Activated CD4-positive, alpha-beta memory T cell treated with anti-CD3 and anti-CD28 coated beads, Interleukin-2, amount 10 ng/mL, durations not matched to agents 7 days and 5 days (primary cell): ENCODE results near the gene VAMP8. TPM values are rescaled to one million over a fixed set of nuclear protein-coding genes. Genes with fewer than 3 reads are reported as not detected.

Source experiments
- CTCF ChIA-PET: fragments of 350-600 bp; sonication (Branson Sonifier 250); formaldehyde crosslinking; loops from one replicate; lab custom pipeline; 2021; ENCODE audit warnings: antibody characterized with exemption, inconsistent platforms; lab: Charles Lee
- POLR2A ChIA-PET: fragments of 350-600 bp; sonication (Branson Sonifier 250); formaldehyde crosslinking; loops from one replicate; lab custom pipeline; 2021; ENCODE audit warnings: antibody characterized with exemption; lab: Charles Lee
- DNase-seq: peaks from one replicate; pipeline ENCODE4 v3.0.0-alpha.2; 2020
- H3K27ac Mint-ChIP-seq: one replicate; pipeline ENCODE4 v1.8.0; 2021; ENCODE audit warnings: mild to moderate bottlenecking, mixed read lengths
- H3K27me3 Mint-ChIP-seq: one replicate; pipeline ENCODE4 v1.8.0; 2021; ENCODE audit warnings: mixed read lengths
- H3K36me3 Mint-ChIP-seq: one replicate; pipeline ENCODE4 v1.8.0; 2021; ENCODE audit warnings: low read depth, mixed read lengths
- H3K4me1 Mint-ChIP-seq: one replicate; pipeline ENCODE4 v1.8.0; 2021; ENCODE audit warnings: mixed read lengths
- H3K4me3 Mint-ChIP-seq: one replicate; pipeline ENCODE4 v1.8.0; 2021; ENCODE audit warnings: mild to moderate bottlenecking, mixed read lengths
- H3K9me3 Mint-ChIP-seq: one replicate; pipeline ENCODE4 v1.8.0; 2021; ENCODE audit warnings: mixed read lengths
- total RNA-seq, 2 experiments: library from RNA; stranded (reverse); gene quantifications; one replicate each; pipeline ENCODE4 v1.2.3, GENCODE V29; 2021

The VAMP8 gene
- total RNA-seq, 2 experiments from 2014 or later = 132 to 133 TPM

DNA sequence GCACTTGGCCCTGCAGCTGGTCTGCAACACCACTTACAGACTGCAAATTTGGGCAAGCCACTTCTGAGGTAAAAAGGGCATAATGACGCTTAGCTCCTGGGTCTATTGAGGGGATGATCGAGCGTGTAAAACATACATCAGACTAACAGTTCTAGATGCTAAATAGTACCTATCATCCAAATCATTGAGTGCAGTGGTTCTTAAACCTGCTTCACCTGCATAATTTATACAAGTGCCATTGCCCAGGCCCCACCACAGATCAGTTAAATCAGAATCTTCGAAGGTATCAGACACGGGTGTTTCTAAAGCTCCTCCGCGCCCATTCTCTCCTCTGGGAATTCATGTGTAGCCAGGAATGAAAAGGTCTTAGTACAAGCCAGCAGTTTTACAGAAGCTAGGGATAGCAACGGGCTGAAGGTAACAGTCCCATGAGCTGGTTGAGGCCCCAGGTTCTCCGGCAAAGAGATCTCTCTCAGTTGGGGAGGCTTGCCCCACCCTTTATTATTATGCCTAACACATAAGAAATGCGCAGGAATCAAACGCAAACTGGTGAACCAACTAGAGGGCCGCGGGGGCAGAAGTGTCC is 17.4 kb downstream of the VAMP8 start:
- Mint-ChIP-seq H3K9me3 (no peaks in the 10 kb centered on the region), H3K4me3 (peak overlapping the region; percentile 96), H3K36me3 (peaks cover 27% of the 10 kb centered on the region), H3K27me3 (no peaks in the 10 kb centered on the region), H3K4me1 (peaks cover 35% of the 10 kb centered on the region), H3K27ac (peak overlapping the region; percentile 90)
- CTCF ChIA-PET = interaction anchor here (1.0 to 2.3 kb wide), 4 partner anchors 11 to 175 kb away, joined by 3 to 11 read pairs (median 3); no protein-coding TSS in a partner anchor
- POLR2A ChIA-PET = interaction anchor here (0.7 to 4.3 kb wide), 24 partner anchors 8 to 267 kb away, joined by 3 to 41 read pairs (median 6); partner anchors contain the start of genes C2orf68, CAPG, MAT2A and RETSAT
- DNase-seq = no peak

DNA sequence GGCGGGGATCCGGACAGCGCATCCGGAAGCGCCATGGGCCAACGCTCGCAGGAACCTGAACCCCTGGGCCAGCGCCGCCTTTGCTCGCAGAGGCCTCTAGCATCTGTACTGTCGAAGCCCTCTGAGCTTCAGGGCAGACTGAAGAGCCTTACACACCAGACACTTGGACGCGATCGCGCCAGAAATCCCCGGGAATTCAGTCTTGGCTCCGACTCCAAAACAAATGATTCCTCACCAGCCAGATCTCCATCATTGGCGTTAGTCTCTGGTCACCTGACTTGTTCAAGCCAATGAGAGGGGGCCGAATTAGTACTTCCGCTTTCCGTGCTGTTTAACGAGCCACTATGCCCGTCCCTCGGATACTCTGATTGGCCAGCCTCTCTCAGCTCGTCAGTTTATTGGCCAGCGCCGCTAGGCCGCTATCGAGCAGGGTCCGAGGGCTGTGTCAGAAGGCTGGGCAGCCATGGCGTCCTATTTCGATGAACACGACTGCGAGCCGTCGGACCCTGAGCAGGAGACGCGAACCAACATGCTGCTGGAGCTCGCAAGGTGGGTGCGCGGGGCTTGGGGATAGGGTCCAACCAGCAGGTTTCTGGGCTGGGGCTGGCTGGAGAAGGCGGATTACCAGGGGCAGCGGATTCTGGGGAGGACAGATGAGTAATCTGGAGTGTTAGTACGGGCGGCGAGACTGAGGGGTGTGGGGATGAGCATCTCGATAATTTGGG is 18.1 kb downstream of the VAMP8 start, which contains the start of gene RNF181:
RNF181 (plus strand) TSS at position 445 of the 725 bp plus-strand sequence; CDS start at position 464, 19 bp downstream.
- peaks cover 32% of the 10 kb centered on the region for H3K4me1 Mint-ChIP-seq
- H3K9me3 Mint-ChIP-seq = no peaks in the 10 kb centered on the region
- peak; percentile 94 for DNase-seq
- no peaks in the 10 kb centered on the region for H3K27me3 Mint-ChIP-seq
- H3K36me3 Mint-ChIP-seq = peaks cover 22% of the 10 kb centered on the region
- ChIA-PET POLR2A (interaction anchor here (0.7 to 4.3 kb wide), 26 partner anchors 8 to 268 kb away, joined by 3 to 41 read pairs (median 5); partner anchors contain the start of genes C2orf68, CAPG, MAT2A and SH2D6), CTCF (interaction anchor here (1.0 to 2.3 kb wide), 4 partner anchors 10 to 175 kb away, joined by 3 to 11 read pairs (median 3); no protein-coding TSS in a partner anchor)
- H3K4me3 Mint-ChIP-seq = peak within 1 kb of the TSS; percentile 96
- peak within 1 kb of the TSS; percentile 90 for H3K27ac Mint-ChIP-seq

DNA sequence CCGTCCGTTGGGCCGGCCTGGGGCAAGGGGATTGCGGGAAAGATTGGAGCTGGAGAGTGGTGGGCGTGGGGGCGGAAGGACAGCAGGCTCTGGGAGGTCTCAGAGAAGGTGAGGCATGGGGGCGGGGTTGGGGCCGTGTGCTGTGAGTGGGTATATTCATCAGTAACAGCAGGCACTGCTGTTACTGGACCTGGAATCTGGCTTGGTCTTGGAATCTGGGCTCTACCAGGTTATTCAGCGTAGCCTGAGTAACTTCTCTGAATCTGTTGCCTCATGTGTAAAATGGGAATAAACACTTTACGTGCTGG is 18.6 kb downstream of the VAMP8 start:
- ChIA-PET POLR2A (interaction anchor here (0.7 to 4.3 kb wide), 22 partner anchors 7 to 846 kb away, joined by 3 to 41 read pairs (median 6); partner anchors contain the start of genes C2orf68, CAPG, MAT2A and SH2D6), CTCF (interaction anchor here (1.0 to 2.3 kb wide), 4 partner anchors 9 to 176 kb away, joined by 3 to 11 read pairs (median 3); no protein-coding TSS in a partner anchor)

DNA sequence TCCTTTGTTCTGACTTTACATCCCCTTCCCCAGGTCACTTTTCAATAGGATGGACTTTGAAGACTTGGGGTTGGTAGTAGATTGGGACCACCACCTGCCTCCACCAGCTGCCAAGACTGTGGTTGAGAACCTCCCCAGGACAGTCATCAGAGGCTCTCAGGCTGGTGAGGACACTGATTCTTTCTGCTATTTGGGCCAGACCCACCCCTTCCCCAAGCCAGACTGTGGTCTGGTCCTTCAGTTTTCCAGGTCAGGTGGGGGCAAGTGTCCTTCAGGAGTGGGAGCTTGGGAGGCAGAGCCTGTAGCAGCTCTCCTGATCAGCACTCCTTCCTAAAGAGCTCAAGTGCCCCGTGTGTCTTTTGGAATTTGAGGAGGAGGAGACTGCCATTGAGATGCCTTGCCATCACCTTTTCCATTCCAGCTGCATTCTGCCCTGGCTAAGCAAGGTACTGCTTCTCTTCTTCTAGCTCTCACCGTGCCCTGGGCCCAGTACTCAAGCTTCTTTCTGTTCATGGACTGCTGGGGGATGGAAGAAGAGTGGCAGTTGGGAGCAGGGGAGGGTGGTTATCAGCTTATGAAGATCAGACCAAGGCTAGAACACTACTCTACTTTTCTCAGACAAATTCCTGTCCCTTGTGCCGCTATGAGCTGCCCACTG is 19.2 kb downstream of the VAMP8 start:
- Mint-ChIP-seq H3K27ac (peak overlapping the region; percentile 35), H3K27me3 (no peaks in the 10 kb centered on the region), H3K36me3 (peaks cover 22% of the 10 kb centered on the region), H3K9me3 (no peaks in the 10 kb centered on the region), H3K4me1 (peaks cover 32% of the 10 kb centered on the region), H3K4me3 (peak overlapping the region; percentile 96)
- no peak for DNase-seq
- ChIA-PET POLR2A (interaction anchor here (0.5 to 4.3 kb wide), 16 partner anchors 9 to 845 kb away, joined by 3 to 41 read pairs (median 10); partner anchors contain the start of genes C2orf68, MAT2A, SH2D6 and TGOLN2), CTCF (interaction anchor here (0.7 to 2.3 kb wide), 2 partner anchors 11 to 41 kb away, joined by 3 to 11 read pairs; no protein-coding TSS in a partner anchor)

More for the DNA sequence above, 18.6 kb downstream of the VAMP8 start:
- Mint-ChIP-seq H3K4me1 (peaks cover 32% of the 10 kb centered on the region), H3K36me3 (peaks cover 22% of the 10 kb centered on the region), H3K27me3 (no peaks in the 10 kb centered on the region), H3K4me3 (peak overlapping the region; percentile 96), H3K9me3 (no peaks in the 10 kb centered on the region), H3K27ac (peak overlapping the region; percentile 90)
- no peak for DNase-seq

DNA sequence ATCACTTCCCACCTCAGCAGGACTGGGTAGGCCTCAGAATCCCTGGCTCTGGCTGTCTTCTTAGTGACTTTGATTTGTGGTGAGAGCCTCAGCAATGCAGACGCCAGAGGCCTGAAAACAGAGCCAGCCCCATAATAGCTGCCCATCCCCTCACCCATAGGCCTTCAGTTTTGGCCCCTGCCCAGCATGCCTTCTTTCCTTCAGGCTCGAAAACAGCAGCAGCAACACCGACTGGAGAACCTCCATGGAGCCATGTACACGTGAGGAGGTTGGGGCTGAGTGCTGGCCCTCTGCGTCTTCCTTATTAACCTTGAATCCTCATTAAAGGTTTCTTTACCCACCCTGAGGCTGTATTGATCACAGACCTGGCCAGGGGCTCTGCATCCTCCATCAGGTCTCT is 19.9 kb downstream of the VAMP8 start:
- CTCF ChIA-PET = no interaction called here
- DNase-seq = no peak
- Mint-ChIP-seq H3K4me1 (peaks cover 36% of the 10 kb centered on the region), H3K27me3 (no peaks in the 10 kb centered on the region), H3K4me3 (peak overlapping the region; percentile 96), H3K27ac (peak overlapping the region; percentile 35), H3K9me3 (no peaks in the 10 kb centered on the region), H3K36me3 (peaks cover 21% of the 10 kb centered on the region)
- POLR2A ChIA-PET = interaction anchor here (0.5 to 4.3 kb wide), 9 partner anchors 13 to 845 kb away, joined by 3 to 40 read pairs (median 18); partner anchors contain the start of genes C2orf68, MAT2A, TGOLN2 and VAMP5

DNA sequence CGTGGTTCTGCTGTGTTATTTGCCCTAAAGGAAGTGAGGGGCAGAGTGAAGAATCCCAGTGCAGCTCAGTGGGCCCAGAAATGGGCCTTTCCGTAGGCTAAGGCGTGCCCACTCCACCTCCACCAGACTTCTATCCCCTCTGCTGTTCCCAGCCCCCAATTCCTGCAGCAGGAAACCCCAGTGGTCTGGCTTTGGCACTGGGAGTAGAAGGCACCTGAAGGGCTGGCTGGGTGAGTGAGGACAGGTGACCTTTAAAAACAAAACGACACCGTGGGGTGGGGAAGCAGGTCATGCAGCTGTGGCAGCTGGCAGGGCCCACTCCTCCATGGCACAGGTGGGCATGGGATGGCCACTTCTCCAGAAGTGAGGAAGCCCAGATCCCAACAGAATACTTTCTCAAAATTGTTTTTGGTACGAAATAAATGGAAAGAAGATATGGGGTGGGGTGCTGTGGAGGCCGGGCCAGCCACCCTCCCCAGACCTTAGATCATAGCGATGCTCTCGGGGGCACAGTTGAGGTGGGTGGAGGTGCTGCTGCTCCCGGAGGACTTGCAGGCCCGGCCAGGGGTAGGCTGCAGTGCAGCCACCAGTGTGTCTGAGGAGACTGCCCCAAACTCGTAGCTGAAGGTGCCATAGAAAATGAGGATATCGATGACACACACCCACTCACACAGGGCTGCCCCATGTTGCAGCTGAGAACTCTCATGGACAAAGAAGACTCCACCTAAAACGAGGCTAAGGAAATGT is 21.4 kb downstream of the VAMP8 start:
- POLR2A ChIA-PET = no interaction called here

DNA sequence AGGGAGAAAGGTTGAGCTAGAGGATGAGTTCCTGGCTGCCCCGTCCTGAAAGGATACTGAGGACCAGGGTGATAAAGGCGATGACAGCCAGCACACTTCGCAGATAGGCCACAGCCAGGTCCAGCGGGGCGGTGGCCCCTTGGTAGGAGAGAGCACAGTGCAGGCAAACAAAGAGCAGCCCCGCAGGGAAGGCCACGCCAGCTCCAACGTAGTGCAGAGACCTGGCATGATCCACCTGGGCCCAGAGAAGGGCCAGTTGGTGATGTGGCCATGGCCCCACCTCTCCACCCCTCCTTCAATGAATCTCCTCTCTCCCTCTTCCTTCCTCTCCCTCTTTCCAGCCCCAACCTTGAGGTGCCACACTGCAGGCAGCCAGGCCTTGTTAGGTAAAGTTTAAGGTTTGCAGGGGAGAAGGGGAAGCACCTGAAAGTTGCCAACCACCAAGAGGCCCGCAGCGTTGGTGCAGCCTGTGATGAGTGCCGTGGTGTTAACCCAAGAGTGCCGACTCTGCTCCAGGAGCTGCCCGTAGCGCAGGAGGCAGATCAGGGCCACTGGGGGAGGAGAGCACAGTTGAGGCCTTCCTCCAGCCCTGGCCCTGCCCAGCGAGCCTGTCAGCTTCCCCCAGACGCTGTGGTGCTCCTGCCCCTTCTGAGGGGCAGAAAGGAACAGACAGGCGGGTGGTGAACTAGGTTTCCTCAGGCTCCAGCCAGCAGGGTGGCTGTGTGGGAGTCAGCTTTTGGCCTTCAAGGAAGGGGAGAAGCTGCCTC is 22.3 kb downstream of the VAMP8 start:
- DNase-seq = no peak
- no peak overlapping the region for H3K4me3 Mint-ChIP-seq
- peaks cover 34% of the 10 kb centered on the region for H3K4me1 Mint-ChIP-seq
- CTCF ChIA-PET = interaction anchor here (1.0 kb wide), 1 partner anchor 9 kb away, joined by 3 read pairs; no protein-coding TSS in a partner anchor
- POLR2A ChIA-PET = interaction anchor here (1.1 to 8.1 kb wide), 5 partner anchors 9 to 40 kb away, joined by 3 to 40 read pairs (median 4); partner anchors contain the start of gene USP39
- no peak overlapping the region for H3K27ac Mint-ChIP-seq
- peaks cover 16% of the 10 kb centered on the region for H3K36me3 Mint-ChIP-seq
- H3K9me3 Mint-ChIP-seq = no peaks in the 10 kb centered on the region
- H3K27me3 Mint-ChIP-seq = peaks cover 2% of the 10 kb centered on the region

More for the DNA sequence above, 21.4 kb downstream of the VAMP8 start:
- CTCF ChIA-PET = no interaction called here
- DNase-seq = no peak
- peaks cover 2% of the 10 kb centered on the region for H3K27me3 Mint-ChIP-seq
- H3K9me3 Mint-ChIP-seq = no peaks in the 10 kb centered on the region
- peaks cover 16% of the 10 kb centered on the region for H3K36me3 Mint-ChIP-seq
- no peak overlapping the region for H3K27ac Mint-ChIP-seq
- no peak overlapping the region for H3K4me3 Mint-ChIP-seq
- peaks cover 37% of the 10 kb centered on the region for H3K4me1 Mint-ChIP-seq

DNA sequence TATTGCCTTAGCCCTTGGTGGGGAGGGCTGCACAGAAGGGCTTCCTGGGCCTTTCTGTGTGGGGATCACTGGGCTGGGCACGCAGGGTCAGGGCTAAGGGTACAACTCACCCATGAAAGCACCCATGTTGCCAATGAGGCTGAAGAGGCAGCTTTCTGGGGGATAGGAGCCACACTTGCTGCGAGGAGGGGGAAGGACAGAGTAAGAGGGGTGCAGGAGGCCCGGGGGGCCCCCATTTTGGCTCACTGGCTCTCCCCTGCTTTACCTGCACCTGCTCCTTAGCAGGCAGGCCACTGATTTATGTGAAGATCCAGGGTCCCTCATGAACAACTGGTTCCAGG is 22.8 kb downstream of the VAMP8 start:
- ChIA-PET CTCF (interaction anchor here (1.0 kb wide), 1 partner anchor 10 kb away, joined by 3 read pairs; no protein-coding TSS in a partner anchor), POLR2A (interaction anchor here (1.1 to 8.1 kb wide), 6 partner anchors 10 to 41 kb away, joined by 3 to 40 read pairs (median 4); partner anchors contain the start of gene USP39)
- H3K27me3 Mint-ChIP-seq = peaks cover 2% of the 10 kb centered on the region
- H3K4me1 Mint-ChIP-seq = peaks cover 32% of the 10 kb centered on the region
- H3K36me3 Mint-ChIP-seq = peaks cover 16% of the 10 kb centered on the region
- no peak for DNase-seq
- H3K27ac Mint-ChIP-seq = no peak overlapping the region
- H3K4me3 Mint-ChIP-seq = no peak overlapping the region
- H3K9me3 Mint-ChIP-seq = no peaks in the 10 kb centered on the region

DNA sequence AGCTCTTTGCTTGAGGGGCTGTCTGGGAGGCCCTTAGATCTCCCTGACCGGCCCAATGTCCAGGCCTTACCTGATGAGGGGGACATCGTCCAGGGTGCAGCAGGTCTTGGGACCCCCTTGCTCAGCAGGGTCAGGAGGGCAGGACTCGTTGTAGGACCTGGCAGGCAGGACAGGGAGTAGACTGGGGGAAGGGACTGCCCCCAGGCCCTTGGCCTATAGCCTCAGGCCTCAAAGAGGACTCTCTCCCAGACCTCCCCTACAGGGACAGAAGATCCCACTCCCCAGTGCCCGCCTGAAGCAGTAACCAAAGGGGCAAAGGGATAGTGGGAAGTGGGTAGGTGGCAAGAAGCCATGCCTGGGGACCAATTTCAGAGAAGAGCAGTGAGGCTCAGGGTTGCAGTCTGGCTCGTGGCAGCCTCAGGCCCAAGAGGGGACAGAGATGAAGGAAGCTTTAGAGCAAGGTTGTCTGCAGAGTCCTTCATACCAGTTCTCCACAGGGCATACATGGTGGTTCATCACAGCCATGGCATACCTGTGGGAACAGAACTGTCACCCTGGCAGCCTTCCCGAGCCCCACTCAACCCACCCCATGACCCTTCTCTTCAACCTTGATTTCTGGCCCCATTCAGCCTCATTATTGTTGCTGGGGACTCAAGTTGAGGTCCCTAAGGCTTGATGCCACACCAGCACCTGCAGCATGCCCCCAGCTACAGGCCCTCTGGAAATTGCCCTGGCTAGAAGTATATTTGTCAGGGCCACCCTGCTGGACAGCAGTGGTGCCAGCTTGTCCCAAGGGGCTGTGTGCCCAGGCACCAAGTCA is 23.8 kb downstream of the VAMP8 start:
- Mint-ChIP-seq H3K9me3 (no peaks in the 10 kb centered on the region), H3K4me1 (peaks cover 25% of the 10 kb centered on the region)

DNA sequence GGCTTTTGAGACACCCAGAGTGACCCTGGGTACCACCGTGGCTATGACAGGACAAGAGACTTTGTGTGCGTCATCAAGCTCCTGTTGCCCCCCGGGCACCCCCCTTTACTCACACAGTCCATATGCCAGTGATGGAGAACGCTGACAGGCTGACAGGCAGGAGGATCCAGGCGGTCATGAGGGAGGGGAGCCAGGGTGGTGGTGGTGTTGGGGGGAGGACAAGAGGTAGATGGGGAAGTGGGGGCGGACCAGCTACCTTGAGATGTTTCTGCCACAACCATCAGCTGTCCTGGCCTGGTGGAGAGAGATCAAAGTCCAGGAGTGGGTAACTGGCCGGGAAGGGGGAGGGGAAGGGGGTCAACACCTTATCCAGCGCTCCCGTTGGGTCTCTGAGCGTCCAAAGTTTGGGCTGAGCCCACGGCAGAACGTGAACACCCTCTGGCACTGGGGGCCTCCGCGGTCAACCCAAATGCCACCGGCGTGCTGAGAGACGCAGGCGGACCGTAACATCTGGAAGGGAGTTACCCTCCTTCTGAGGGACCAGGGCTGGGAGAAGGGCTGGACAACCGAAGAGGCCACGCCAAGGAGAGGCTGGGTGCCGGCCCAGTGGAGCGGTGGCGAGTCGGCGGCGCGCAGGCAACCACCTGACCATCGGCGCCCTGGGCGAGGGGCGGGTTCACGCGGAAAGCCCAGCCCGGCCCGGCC is 24.5 kb downstream of the VAMP8 start:
- H3K9me3 Mint-ChIP-seq = no peaks in the 10 kb centered on the region
- POLR2A ChIA-PET = interaction anchor here (0.8 to 8.1 kb wide), 6 partner anchors 11 to 63 kb away, joined by 3 to 40 read pairs (median 5); partner anchors contain the start of genes MAT2A, USP39 and VAMP8
- peaks cover 18% of the 10 kb centered on the region for H3K4me1 Mint-ChIP-seq
- CTCF ChIA-PET = interaction anchor here (1.5 kb wide), 1 partner anchor 46 kb away, joined by 4 read pairs; no protein-coding TSS in a partner anchor
- peak overlapping the region; percentile 69 for H3K4me3 Mint-ChIP-seq
- no peak overlapping the region for H3K27ac Mint-ChIP-seq
- peaks cover 8% of the 10 kb centered on the region for H3K36me3 Mint-ChIP-seq
- H3K27me3 Mint-ChIP-seq = peaks cover 2% of the 10 kb centered on the region
- DNase-seq = no peak

More for the DNA sequence above, 23.8 kb downstream of the VAMP8 start:
- H3K27me3 Mint-ChIP-seq = peaks cover 2% of the 10 kb centered on the region
- ChIA-PET POLR2A (interaction anchor here (0.8 to 8.1 kb wide), 9 partner anchors 10 to 42 kb away, joined by 3 to 40 read pairs (median 4); partner anchors contain the start of genes C2orf68 and USP39), CTCF (no interaction called here)
- no peak overlapping the region for H3K27ac Mint-ChIP-seq
- H3K36me3 Mint-ChIP-seq = peaks cover 10% of the 10 kb centered on the region
- peak overlapping the region; percentile 69 for H3K4me3 Mint-ChIP-seq
- DNase-seq = no peak
